ENCODE data around the gene FKBP4.

DNA sequence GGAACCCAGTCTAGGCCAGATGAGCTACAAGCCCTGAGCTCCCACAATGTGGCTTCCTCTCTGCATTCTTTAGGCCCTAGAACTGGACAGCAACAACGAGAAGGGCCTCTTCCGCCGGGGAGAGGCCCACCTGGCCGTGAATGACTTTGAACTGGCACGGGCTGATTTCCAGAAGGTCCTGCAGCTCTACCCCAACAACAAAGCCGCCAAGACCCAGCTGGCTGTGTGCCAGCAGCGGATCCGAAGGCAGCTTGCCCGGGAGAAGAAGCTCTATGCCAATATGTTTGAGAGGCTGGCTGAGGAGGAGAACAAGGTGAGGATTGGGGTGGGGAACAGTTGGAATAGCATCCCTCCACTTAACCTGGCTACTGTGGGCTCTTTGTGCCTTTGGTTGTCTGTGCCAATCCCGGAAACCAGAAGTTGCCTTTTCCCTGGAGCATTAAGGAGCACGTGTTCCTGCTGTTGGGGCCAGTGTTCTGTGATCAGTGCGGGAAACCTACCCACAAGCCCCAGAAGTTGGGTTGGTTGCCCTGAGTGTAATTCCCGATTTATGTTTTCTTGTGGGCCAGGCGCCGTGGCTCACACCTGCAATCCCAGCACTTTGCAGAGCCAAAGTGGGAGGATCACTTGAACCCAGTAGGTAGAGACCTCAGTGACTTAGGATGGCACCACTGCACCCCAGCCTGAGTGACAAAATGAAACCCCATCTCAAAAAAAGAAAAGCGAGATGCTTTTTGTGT is 6.4 kb downstream of the FKBP4 start:
- TF ChIP-seq, protein P1, sequence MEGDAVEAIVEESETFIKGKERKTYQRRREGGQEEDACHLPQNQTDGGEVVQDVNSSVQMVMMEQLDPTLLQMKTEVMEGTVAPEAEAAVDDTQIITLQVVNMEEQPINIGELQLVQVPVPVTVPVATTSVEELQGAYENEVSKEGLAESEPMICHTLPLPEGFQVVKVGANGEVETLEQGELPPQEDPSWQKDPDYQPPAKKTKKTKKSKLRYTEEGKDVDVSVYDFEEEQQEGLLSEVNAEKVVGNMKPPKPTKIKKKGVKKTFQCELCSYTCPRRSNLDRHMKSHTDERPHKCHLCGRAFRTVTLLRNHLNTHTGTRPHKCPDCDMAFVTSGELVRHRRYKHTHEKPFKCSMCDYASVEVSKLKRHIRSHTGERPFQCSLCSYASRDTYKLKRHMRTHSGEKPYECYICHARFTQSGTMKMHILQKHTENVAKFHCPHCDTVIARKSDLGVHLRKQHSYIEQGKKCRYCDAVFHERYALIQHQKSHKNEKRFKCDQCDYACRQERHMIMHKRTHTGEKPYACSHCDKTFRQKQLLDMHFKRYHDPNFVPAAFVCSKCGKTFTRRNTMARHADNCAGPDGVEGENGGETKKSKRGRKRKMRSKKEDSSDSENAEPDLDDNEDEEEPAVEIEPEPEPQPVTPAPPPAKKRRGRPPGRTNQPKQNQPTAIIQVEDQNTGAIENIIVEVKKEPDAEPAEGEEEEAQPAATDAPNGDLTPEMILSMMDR (IDR thresholded peaks at IDR 0.05) = no peak
- no peak for TF ChIP-seq POLR2A (IDR thresholded peaks at IDR 0.05)

Measured in upper lobe of left lung (tissue), 4 donors.